CD4-positive, alpha-beta T cell (primary cell): Measurements from ENCODE around the gene PRSS36. TPM values are rescaled to one million over a fixed set of nuclear protein-coding genes. Genes with fewer than 3 reads are reported as not detected.

Experiments
- ATAC-seq: fragments of 200-7000 bp; cut with Tn5 transposase; one replicate; pipeline ENCODE4 v1.10.0; 2022; ENCODE audit warnings: mild to moderate bottlenecking; ENCODE audit not compliant: poor library complexity
- CTCF ChIA-PET: fragments of 350-600 bp; sonication (Branson Sonifier 250); formaldehyde crosslinking; loops from one replicate; lab custom pipeline; 2021; ENCODE audit warnings: antibody characterized with exemption, inconsistent platforms; lab: Charles Lee
- POLR2A ChIA-PET: fragments of 350-600 bp; sonication (Branson Sonifier 250); formaldehyde crosslinking; loops from one replicate; lab custom pipeline; 2021; ENCODE audit warnings: antibody characterized with exemption, inconsistent platforms; lab: Charles Lee
- DNase-seq, 14 experiments: peaks; one replicate each; pipeline ENCODE4 v3.0.0-alpha.2; 2013 to 2020; ENCODE audit warnings: mixed read lengths in 2 of 14
- H3K27ac ChIP-seq, 2 donors: one replicate each; pipeline versions ENCODE4 v1.5.1 to v1.7.0; 2013; ENCODE audit warnings: low read length in 2 of 2, low read depth in 1 of 2, mild to moderate bottlenecking in 1 of 2
- H3K27me3 ChIP-seq, 2 experiments: 1 replicate in 1 of 2; 2 replicates in 1 of 2; pipeline versions ENCODE4 v1.6.1 to v1.7.0; 2013; ENCODE audit warnings: low read length in 2 of 2, control low read depth in 1 of 2, mild to moderate bottlenecking in 1 of 2, moderate library complexity in 1 of 2; ENCODE audit not compliant: insufficient read depth in 2 of 2, control insufficient read depth in 1 of 2
- H3K36me3 ChIP-seq: one replicate; pipeline ENCODE4 v1.6.1; 2013; ENCODE audit warnings: low read length, control low read depth; ENCODE audit not compliant: insufficient read depth
- H3K4me1 ChIP-seq: one replicate; pipeline ENCODE4 v1.6.1; 2013; ENCODE audit warnings: low read length, control low read depth; ENCODE audit not compliant: insufficient read depth
- H3K4me3 ChIP-seq: one replicate; pipeline ENCODE4 v1.5.1; 2013; ENCODE audit warnings: mild to moderate bottlenecking, low read length, moderate library complexity
- H3K9me3 ChIP-seq, 2 experiments: 1 replicate in 1 of 2; 2 replicates in 1 of 2; pipeline versions ENCODE4 v1.6.1 to v1.7.0; 2013; ENCODE audit warnings: low read length in 2 of 2, mild to moderate bottlenecking in 2 of 2, control low read depth in 1 of 2, moderate library complexity in 1 of 2; ENCODE audit not compliant: control insufficient read depth in 1 of 2, insufficient read depth in 1 of 2
- H3K27ac Mint-ChIP-seq: one replicate; pipeline ENCODE4 v1.8.0; 2020; ENCODE audit warnings: mixed read lengths
- H3K27me3 Mint-ChIP-seq: one replicate; pipeline ENCODE4 v1.8.0; 2021; ENCODE audit warnings: mixed read lengths
- H3K36me3 Mint-ChIP-seq: one replicate; pipeline ENCODE4 v1.8.0; 2021; ENCODE audit warnings: low read depth, mixed read lengths
- H3K4me1 Mint-ChIP-seq: one replicate; pipeline ENCODE4 v1.8.0; 2021; ENCODE audit warnings: low read depth, mixed read lengths
- H3K4me3 Mint-ChIP-seq: one replicate; pipeline ENCODE4 v1.8.0; 2020; ENCODE audit warnings: mild to moderate bottlenecking, mixed read lengths
- H3K9me3 Mint-ChIP-seq: one replicate; pipeline ENCODE4 v1.8.0; 2020; ENCODE audit warnings: mixed read lengths
- CTCF ChIP-seq: fragments of 200-600 bp; IDR thresholded peaks from one replicate; pipeline ENCODE4 v1.8.0; 2022; ENCODE audit warnings: antibody characterized with exemption, mild to moderate bottlenecking
- intact Hi-C, 2 experiments: fragments of 100-400 bp; cut with DNase I in 1 of 2; cut with micrococcal nuclease in 1 of 2; formaldehyde crosslinking; loops; one replicate each; pipeline versions ENCODE4 v1.15.1 to v1.9.0; 2023 to 2025; cut with DNase I, micrococcal nuclease
- total RNA-seq, 174 experiments: library from RNA in 2 of 174; stranded (reverse) in 2 of 174; gene quantifications; one replicate each; pipeline ENCODE4 v1.2.3 and lab custom pipeline; 2021 to 2026

The PRSS36 gene
- total RNA-seq, 2 experiments from 2014 or later: 0.33 to 0.56 TPM

DNA sequence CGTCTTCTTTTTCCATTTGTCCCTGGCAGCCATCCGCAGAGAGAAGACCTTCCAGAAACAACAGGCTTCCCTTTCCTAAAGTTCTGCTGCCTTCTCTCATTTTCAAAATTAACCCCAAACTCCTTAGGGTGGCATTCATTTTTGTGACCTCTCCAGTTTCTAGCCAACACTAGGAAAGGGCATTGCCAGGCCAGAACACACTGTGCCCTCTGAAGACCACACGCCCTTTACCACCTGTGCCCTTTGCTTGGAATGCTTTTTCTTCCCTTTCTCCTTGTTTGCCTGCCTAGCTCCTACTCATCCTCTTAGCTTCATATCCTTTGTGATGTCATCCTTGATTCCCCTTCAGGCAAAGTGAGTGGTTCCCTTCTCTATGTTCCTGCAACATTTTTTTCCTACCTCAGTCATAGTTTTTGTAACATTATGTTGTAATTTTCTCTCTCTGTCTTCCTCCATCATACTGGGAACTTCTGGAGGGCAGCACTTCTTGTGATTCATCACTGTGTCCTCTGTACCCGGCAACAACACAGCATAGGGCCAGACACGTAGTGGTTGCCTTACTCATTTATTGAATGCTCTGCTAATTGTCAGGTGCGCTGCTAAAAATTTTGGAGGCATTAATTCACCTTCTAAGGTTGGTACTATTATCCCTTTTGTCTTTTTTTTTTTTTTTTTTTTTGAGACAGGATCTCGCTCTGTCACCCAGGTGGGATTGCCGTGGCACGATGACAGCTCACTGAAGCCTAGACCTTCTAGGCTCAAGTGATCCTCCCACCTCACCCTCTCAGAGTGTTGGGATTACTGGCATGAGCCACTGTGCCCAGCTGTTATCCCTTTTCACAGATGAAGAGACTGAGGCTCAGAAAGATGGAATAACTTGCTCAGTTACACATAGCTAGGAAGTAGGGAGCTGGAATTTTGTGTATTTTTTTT is 31.4 kb downstream of the PRSS36 start:
- peaks cover 53% of the 10 kb centered on the region for H3K36me3 Mint-ChIP-seq
- no peak for ATAC-seq
- intact Hi-C loops: loop anchor here in 1 of 2 experiments (1.0 to 5.0 kb wide), 2 partner anchors 24 to 389 kb away; partner anchors contain the start of gene RUSF1
- POLR2A ChIA-PET: interaction anchor here (0.8 to 3.1 kb wide), 30 partner anchors 8 to 755 kb away, joined by 3 to 120 read pairs (median 6); partner anchors contain the start of genes ARMC5, BCKDK, BCL7C and FUS
- Histone ChIP-seq H3K36me3 (peaks cover 40% of the 10 kb centered on the region), H3K27ac (peak overlapping the region; percentile 87 to 95), H3K9me3 (no peaks in the 10 kb centered on the region), H3K4me3 (peak overlapping the region; percentile 68), H3K4me1 (peaks cover 23% of the 10 kb centered on the region), H3K27me3 (no peaks in the 10 kb centered on the region)
- CTCF ChIA-PET: interaction anchor here (1.0 to 4.6 kb wide), 4 partner anchors 24 to 177 kb away, joined by 3 to 32 read pairs (median 16); partner anchors contain the start of genes ZNF646 and ZNF668
- peak overlapping the region; percentile 83 for H3K27ac Mint-ChIP-seq
- peaks cover 17% of the 10 kb centered on the region for H3K4me1 Mint-ChIP-seq
- peak in 2 of 14 experiments; percentile 49 to 66 for DNase-seq
- H3K4me3 Mint-ChIP-seq: peak overlapping the region; percentile 88
- no peak for TF ChIP-seq CTCF
- no peaks in the 10 kb centered on the region for H3K9me3 Mint-ChIP-seq
- H3K27me3 Mint-ChIP-seq: no peaks in the 10 kb centered on the region

- intact Hi-C loops: loop anchor here (1.0 to 5.0 kb wide), 4 partner anchors 25 to 390 kb away; partner anchors contain the start of genes ZNF646 (in 2 of the 2), ZNF668 (in 2 of the 2), FUS (in 1 of the 2) and RUSF1 (in 1 of the 2)
- Mint-ChIP-seq H3K36me3 (peaks cover 56% of the 10 kb centered on the region), H3K9me3 (no peaks in the 10 kb centered on the region), H3K4me3 (peak within 1 kb of the TSS; percentile 88), H3K27ac (peak within 1 kb of the TSS; percentile 83), H3K4me1 (peaks cover 17% of the 10 kb centered on the region), H3K27me3 (no peaks in the 10 kb centered on the region)
- CTCF ChIA-PET: interaction anchor here (1.0 to 1.9 kb wide), 3 partner anchors 25 to 176 kb away, joined by 3 to 32 read pairs (median 5); partner anchors contain the start of genes ZNF646 and ZNF668
- Histone ChIP-seq H3K4me1 (peaks cover 23% of the 10 kb centered on the region), H3K36me3 (peaks cover 41% of the 10 kb centered on the region), H3K9me3 (no peaks in the 10 kb centered on the region), H3K27me3 (no peaks in the 10 kb centered on the region), H3K27ac (peak within 1 kb of the TSS; percentile 87 to 95), H3K4me3 (peak within 1 kb of the TSS; percentile 68)
- peak; percentile 93 to 99 (median 96) for DNase-seq
- ATAC-seq: peak; percentile 91
- TF ChIP-seq CTCF: no peak
- POLR2A ChIA-PET: interaction anchor here (0.6 to 3.1 kb wide), 36 partner anchors 9 to 756 kb away, joined by 3 to 120 read pairs (median 5); partner anchors contain the start of genes ARMC5, BCKDK, BCL7C and FBRS
Observed at GRCh38 chr16:31117384-31118222, 32.3 kb downstream of the PRSS36 start, which contains the start of gene KAT8. TSS of gene KAT8 (plus strand) at chr16:31117664. CDS start at chr16:31117682, 18 bp downstream.
